Measurements from ENCODE around the gene TRIM33.

DNA sequence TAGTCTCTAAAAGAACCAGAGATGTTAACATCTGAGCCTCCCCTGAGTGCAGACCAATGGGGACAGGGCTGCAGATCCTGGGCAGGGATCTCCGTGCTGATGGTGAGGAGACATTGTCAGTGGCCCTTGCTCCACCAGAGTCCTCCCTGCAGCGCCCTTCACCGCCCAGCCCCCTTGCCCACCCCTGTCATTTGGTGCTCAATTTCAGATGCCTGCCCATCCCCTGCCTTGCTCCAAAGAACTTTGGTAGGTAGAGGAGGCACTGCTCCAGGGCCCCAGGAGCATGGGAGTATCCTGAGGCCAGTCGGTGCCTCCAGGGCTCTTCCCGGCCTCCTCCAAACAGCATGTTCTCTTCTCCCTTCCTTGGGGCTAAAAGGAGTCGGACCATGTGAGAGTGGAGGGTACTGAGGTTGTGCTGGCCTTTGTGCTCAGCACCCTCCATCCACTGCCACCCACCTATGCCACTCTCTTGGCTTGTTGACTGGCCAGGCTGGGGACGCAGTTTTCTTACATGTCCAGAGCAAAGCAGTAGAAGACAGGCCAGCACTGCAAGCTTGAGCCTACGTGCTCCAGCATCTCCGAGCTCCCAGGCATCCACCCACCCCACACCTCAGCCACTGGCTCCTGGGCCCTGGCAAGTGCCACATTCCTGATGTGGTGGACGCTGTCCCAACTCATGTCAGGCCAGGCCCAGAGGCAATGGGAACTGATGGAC lies 160.1 kb downstream of the TRIM33 start:
- TF ChIP-seq SIN3A (IDR thresholded peaks at IDR 0.05; ENCODE audit: low read depth) (no peak), RAD21 (IDR thresholded peaks at IDR 0.05; ENCODE audit: low read depth) (no peak), POLR2A (IDR thresholded peaks at IDR 0.05; ENCODE audit: borderline replicate concordance, extremely low read depth, insufficient read depth, insufficient read length) (no peak), EGR1 (IDR thresholded peaks at IDR 0.05; ENCODE audit: low read depth) (no peak), POLR2AphosphoS5 (IDR thresholded peaks at IDR 0.05; ENCODE audit: low read depth, low read length) (no peak), MAX (IDR thresholded peaks at IDR 0.05) (no peak), SP1 (IDR thresholded peaks at IDR 0.05; ENCODE audit: low read depth) (no peak), JUND (IDR thresholded peaks at IDR 0.05) (no peak)
- TF ChIP-seq, protein P1, sequence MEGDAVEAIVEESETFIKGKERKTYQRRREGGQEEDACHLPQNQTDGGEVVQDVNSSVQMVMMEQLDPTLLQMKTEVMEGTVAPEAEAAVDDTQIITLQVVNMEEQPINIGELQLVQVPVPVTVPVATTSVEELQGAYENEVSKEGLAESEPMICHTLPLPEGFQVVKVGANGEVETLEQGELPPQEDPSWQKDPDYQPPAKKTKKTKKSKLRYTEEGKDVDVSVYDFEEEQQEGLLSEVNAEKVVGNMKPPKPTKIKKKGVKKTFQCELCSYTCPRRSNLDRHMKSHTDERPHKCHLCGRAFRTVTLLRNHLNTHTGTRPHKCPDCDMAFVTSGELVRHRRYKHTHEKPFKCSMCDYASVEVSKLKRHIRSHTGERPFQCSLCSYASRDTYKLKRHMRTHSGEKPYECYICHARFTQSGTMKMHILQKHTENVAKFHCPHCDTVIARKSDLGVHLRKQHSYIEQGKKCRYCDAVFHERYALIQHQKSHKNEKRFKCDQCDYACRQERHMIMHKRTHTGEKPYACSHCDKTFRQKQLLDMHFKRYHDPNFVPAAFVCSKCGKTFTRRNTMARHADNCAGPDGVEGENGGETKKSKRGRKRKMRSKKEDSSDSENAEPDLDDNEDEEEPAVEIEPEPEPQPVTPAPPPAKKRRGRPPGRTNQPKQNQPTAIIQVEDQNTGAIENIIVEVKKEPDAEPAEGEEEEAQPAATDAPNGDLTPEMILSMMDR (IDR thresholded peaks at IDR 0.05 in 2 of 3, conservative IDR thresholded peaks at IDR 0.05 in 1 of 3; ENCODE audit: borderline replicate concordance in 1 of 3, insufficient read depth in 1 of 3, low read depth in 2 of 3, low read length in 2 of 3): no peak
